K562 (cell line): ENCODE measurements around the gene SULT1C4. TPM values are rescaled to one million over a fixed set of nuclear protein-coding genes. Genes with fewer than 3 reads are reported as not detected.

Source experiments
- ATAC-seq: fragments of 200-7000 bp; cut with Tn5 transposase; 3 replicates; pipeline ENCODE4 v1.9.1; 2020; ENCODE audit warnings: moderate library complexity
- BruUV-seq: library from RNA; stranded (reverse); fragments of 400-500 nt; replicated peaks from 2 replicates; lab custom pipeline; 2021; lab: Mats Ljungman, UMichigan
- CTCF ChIA-PET: fragments of 300-600 bp; formaldehyde crosslinking; extraction: SDS; loops from one replicate; lab custom pipeline; 2021; ENCODE audit warnings: low intra/inter-chr PET ratio; lab: Yijun Ruan, JAX
- POLR2A ChIA-PET: fragments of 300-600, 350-650 bp; sonication (Branson Sonifier 250); formaldehyde crosslinking; extraction: SDS; loops from one replicate; lab custom pipeline; 2021; ENCODE audit warnings: antibody characterized with exemption, inconsistent platforms; lab: Yijun Ruan, JAX
- DNase-seq, 4 experiments: peaks; one replicate each; pipeline versions ENCODE4 v3.0.0 to v3.0.0-alpha.2; 2011 to 2018; ENCODE audit warnings: low spot score in 3 of 4, mixed read lengths in 3 of 4; ENCODE audit errors: extremely low read depth in 1 of 4
- FAIRE-seq: peaks from 2 replicates; lab custom pipeline; 2011; peaks lifted over from hg19 to GRCh38; lab: Jason Lieb, UNC
- H2AFZ ChIP-seq: 2 replicates; pipeline ENCODE4 v1.6.0; 2011; ENCODE audit warnings: low read depth, low read length, control low read depth, inconsistent platforms
- H3K27ac ChIP-seq: fragments of 200-600 bp; 3 replicates; pipeline ENCODE4 v1.8.0; 2011; ENCODE audit warnings: low read depth, mild to moderate bottlenecking, control low read depth, inconsistent platforms, low read length, moderate library complexity, mixed read lengths; ENCODE audit errors: extremely low read depth
- H3K27me3 ChIP-seq, 2 experiments: fragments of 300-600 bp in 1 of 2; 2 replicates in 1 of 2; 3 replicates in 1 of 2; pipeline versions ENCODE4 v1.6.0 to v1.8.0; 2011; ENCODE audit warnings: inconsistent platforms in 2 of 2, low read length in 2 of 2, mild to moderate bottlenecking in 1 of 2, mixed read lengths in 1 of 2, moderate library complexity in 1 of 2; ENCODE audit not compliant: control insufficient read depth in 2 of 2, insufficient read depth in 2 of 2
- H3K36me3 ChIP-seq: fragments of 300-600 bp; 3 replicates; pipeline ENCODE4 v1.8.0; 2011; ENCODE audit warnings: mild to moderate bottlenecking, low read length, inconsistent platforms; ENCODE audit not compliant: control insufficient read depth, insufficient read depth
- H3K4me1 ChIP-seq, 2 experiments: fragments of 200-600 bp in 1 of 2; replicated peaks in 1 of 2; 2 replicates in 1 of 2; 3 replicates in 1 of 2; pipeline versions ENCODE4 v1.5.1 to v1.8.0; 2011; ENCODE audit warnings: inconsistent platforms in 2 of 2, low read length in 2 of 2, mild to moderate bottlenecking in 1 of 2, mixed read lengths in 1 of 2, moderate library complexity in 1 of 2; ENCODE audit not compliant: control insufficient read depth in 2 of 2, insufficient read depth in 2 of 2
- H3K4me2 ChIP-seq: 2 replicates; pipeline ENCODE4 v1.6.1; 2011; ENCODE audit warnings: low read length, control low read depth, inconsistent platforms, mixed read lengths; ENCODE audit not compliant: insufficient read depth
- H3K4me3 ChIP-seq: fragments of 200-600 bp; sonication (generic), shearing (Covaris generic); 2 replicates; pipeline ENCODE4 v1.5.1; 2016; ENCODE audit warnings: control low read depth, inconsistent platforms
- H3K79me2 ChIP-seq: fragments of 200-600 bp; 3 replicates; pipeline ENCODE4 v1.8.0; 2011; ENCODE audit warnings: low read length, inconsistent platforms; ENCODE audit not compliant: control insufficient read depth, insufficient read depth
- H3K9ac ChIP-seq, 2 experiments: 2 replicates each; pipeline versions ENCODE4 v1.6.0 to v1.6.1; 2011; ENCODE audit warnings: low read depth in 2 of 2, low read length in 2 of 2, control low read depth in 1 of 2, inconsistent platforms in 1 of 2, mild to moderate bottlenecking in 1 of 2, mixed read lengths in 1 of 2; ENCODE audit not compliant: insufficient read depth in 1 of 2
- H3K9me1 ChIP-seq: one replicate; pipeline ENCODE4 v1.6.0; 2011; ENCODE audit warnings: inconsistent platforms, mild to moderate bottlenecking, low read length, moderate library complexity; ENCODE audit not compliant: control insufficient read depth, insufficient read depth
- H3K9me3 ChIP-seq: replicated peaks from 2 replicates; pipeline ENCODE4 v1.5.1; 2011; ENCODE audit warnings: low read depth, low read length, inconsistent platforms; ENCODE audit not compliant: control insufficient read depth, insufficient read depth
- H4K20me1 ChIP-seq: replicated peaks from 2 replicates; pipeline ENCODE4 v1.6.1; 2011; ENCODE audit warnings: low read length, inconsistent platforms, mixed read lengths; ENCODE audit not compliant: control insufficient read depth, insufficient read depth
- HEY1 ChIP-seq: fragments of 250-450 bp; sonication (Bioruptor Pico); IDR thresholded peaks from 2 replicates; pipeline ENCODE4 v1.5.0; 2020; ENCODE audit warnings: mild to moderate bottlenecking, moderate library complexity, borderline replicate concordance
- RNF2 ChIP-seq: sonication (generic); IDR thresholded peaks from 2 replicates; pipeline ENCODE4 v1.6.1; 2016
- WGBS: fragments of 100-300 bp; shearing (Covaris generic); methylation state at CpG from one replicate; pipeline ENCODE4 v1.1.6; 2016; ENCODE audit warnings: low coverage, mixed read lengths; ENCODE audit not compliant: insufficient coverage; ENCODE audit errors: missing lambda C conversion rate; 5-methylcytosine and 5-hydroxymethylcytosine counted together
- in situ Hi-C: fragments of 300-500 bp; cut with MboI; formaldehyde crosslinking; loops from 4 replicates; pipeline ENCODE4 v1.15.0; 2018; ENCODE audit warnings: inconsistent platforms, mixed read lengths
- intact Hi-C: fragments of 100-400 bp; cut with micrococcal nuclease; formaldehyde crosslinking; loops from 2 replicates; pipeline ENCODE4 v1.14.2; 2022
- polyA plus RNA-seq, 8 experiments: library from polyadenylated mRNA; depleted of rRNA in 4 of 8; stranded (reverse) in 5 of 8; unstranded in 3 of 8; fragments of >200 nt; fragmentation: Nextera tagmentation in 2 of 8; fragmentation: Illumina TruSeq in 1 of 8; extraction: Ambion mirVana in 2 of 8; extraction: Trizol in 1 of 8; gene quantifications; 2 replicates each; pipeline versions ENCODE4 v1.2.1 to v1.2.3, GENCODE V29; 2011 to 2014; ENCODE audit warnings: inconsistent platforms in 1 of 8, missing spikeins in 1 of 8
- total RNA-seq, 7 experiments: library from RNA; depleted of rRNA in 6 of 7; stranded (reverse); fragments of >200 nt in 6 of 7; fragmentation: Illumina TruSeq in 2 of 7; extraction: Trizol in 2 of 7; gene quantifications; 2 replicates each; pipeline versions ENCODE4 v1.2.1 to v1.2.3, GENCODE V29; 2011 to 2021; ENCODE audit warnings: low replicate concordance in 1 of 7
- TF ChIP-seq, protein P1 (sequence below): fragments of 150-350 bp; IDR thresholded peaks from 2 replicates; pipeline ENCODE4 v1.6.1; 2014; ENCODE audit warnings: low read depth, mild to moderate bottlenecking, low read length, borderline replicate concordance
- TF ChIP-seq, protein P2 (sequence below): sonication (generic); formaldehyde crosslinking; IDR thresholded peaks from 2 replicates; pipeline ENCODE4 v1.8.0; 2023; ENCODE audit warnings: mild to moderate bottlenecking, missing genetic modification reagents
- TF ChIP-seq, protein P3 (sequence below): fragments of 250-450 bp; sonication (Bioruptor Pico); IDR thresholded peaks from 2 replicates; pipeline ENCODE4 v1.5.1; 2021; ENCODE audit warnings: mild to moderate bottlenecking
- TF ChIP-seq, protein P4 (sequence below): fragments of 450-650 bp; IDR thresholded peaks from one replicate; pipeline ENCODE4 v1.6.1; 2018; ENCODE audit warnings: mild to moderate bottlenecking, moderate library complexity; ENCODE audit not compliant: partially characterized antibody
- TF ChIP-seq, protein P5 (sequence below): fragments of 450-650 bp; IDR thresholded peaks from 2 replicates; pipeline ENCODE4 v1.6.1; 2018; ENCODE audit warnings: mild to moderate bottlenecking, low read depth; ENCODE audit not compliant: partially characterized antibody
- TF ChIP-seq, protein P6 (sequence below): fragments of 450-650 bp; IDR thresholded peaks from 2 replicates; pipeline ENCODE4 v1.6.1; 2016; ENCODE audit warnings: mild to moderate bottlenecking

The SULT1C4 gene
- total and polyA plus RNA-seq, 9 of the 15 experiments (the other 6 are each of a cell fraction or from before 2014, with no cell fraction given), result 0.04 to 0.14 (median 0.09) TPM; not detected in 5

DNA sequence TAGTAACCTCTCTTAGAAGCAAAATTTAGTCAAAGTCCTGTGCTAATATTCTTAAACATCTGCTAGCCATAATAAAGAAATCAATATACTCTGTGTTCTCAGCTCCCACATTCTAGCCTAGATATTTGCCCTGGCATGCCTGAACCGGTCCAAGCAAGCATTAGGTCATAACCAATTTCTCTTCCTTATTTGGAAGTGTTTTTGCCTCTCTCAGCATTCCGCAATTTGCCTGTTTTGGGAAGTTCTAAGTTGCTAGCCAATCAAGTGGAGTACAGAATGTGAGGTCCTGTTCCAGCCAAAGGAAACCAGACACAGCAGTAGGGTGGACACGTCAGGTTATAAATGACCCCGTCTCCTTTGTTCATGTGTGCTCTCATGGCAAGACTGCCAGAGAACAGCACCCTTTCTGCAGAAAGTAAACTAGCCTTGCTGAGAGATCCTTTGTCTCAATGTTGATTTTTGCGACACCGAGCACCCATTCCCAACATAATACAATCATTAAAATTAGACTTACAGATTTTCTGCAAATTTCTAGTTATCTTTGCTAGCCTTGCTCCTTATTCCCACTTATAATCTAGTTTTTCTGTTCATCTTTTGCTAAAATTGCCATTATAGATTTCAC, 13.0 kb upstream of the SULT1C4 start:
- no peaks in the 10 kb centered on the region; a peak in 1 of 5 replicates for H3K27me3 ChIP-seq
- 24% methylated on average over 6 of the region's 6 CpGs for WGBS
- FAIRE-seq, result no peak
- DNase-seq, result no peak
- BruUV-seq, result no TSS peak
- ChIA-PET POLR2A (interaction anchor here (0.8 kb wide), 1 partner anchor 18 kb away, joined by 4 read pairs; no protein-coding TSS in a partner anchor), CTCF (no interaction called here)
- peaks cover 2 to 14% of the 10 kb centered on the region in 2 experiments; a peak in 3 of 5 replicates for H3K4me1 ChIP-seq
- H2AFZ ChIP-seq, result no peak overlapping the region
- peaks cover 5% of the 10 kb centered on the region; the same call in 1 of the 2 replicates for H3K9me3 ChIP-seq
- H3K9me1 ChIP-seq, result no peaks in the 10 kb centered on the region
- H3K9ac ChIP-seq, result no peak overlapping the region
- no peak overlapping the region for H3K4me2 ChIP-seq
- no peaks in the 10 kb centered on the region for H3K36me3 ChIP-seq
- H3K4me3 ChIP-seq, result no peak overlapping the region
- intact Hi-C loops (no loop called here), in situ Hi-C loops (no loop called here)
- no peak overlapping the region for H3K27ac ChIP-seq
- H4K20me1 ChIP-seq, result no peaks in the 10 kb centered on the region
- ATAC-seq, result no peak
- no peaks in the 10 kb centered on the region for H3K79me2 ChIP-seq
- TF ChIP-seq, protein P1, sequence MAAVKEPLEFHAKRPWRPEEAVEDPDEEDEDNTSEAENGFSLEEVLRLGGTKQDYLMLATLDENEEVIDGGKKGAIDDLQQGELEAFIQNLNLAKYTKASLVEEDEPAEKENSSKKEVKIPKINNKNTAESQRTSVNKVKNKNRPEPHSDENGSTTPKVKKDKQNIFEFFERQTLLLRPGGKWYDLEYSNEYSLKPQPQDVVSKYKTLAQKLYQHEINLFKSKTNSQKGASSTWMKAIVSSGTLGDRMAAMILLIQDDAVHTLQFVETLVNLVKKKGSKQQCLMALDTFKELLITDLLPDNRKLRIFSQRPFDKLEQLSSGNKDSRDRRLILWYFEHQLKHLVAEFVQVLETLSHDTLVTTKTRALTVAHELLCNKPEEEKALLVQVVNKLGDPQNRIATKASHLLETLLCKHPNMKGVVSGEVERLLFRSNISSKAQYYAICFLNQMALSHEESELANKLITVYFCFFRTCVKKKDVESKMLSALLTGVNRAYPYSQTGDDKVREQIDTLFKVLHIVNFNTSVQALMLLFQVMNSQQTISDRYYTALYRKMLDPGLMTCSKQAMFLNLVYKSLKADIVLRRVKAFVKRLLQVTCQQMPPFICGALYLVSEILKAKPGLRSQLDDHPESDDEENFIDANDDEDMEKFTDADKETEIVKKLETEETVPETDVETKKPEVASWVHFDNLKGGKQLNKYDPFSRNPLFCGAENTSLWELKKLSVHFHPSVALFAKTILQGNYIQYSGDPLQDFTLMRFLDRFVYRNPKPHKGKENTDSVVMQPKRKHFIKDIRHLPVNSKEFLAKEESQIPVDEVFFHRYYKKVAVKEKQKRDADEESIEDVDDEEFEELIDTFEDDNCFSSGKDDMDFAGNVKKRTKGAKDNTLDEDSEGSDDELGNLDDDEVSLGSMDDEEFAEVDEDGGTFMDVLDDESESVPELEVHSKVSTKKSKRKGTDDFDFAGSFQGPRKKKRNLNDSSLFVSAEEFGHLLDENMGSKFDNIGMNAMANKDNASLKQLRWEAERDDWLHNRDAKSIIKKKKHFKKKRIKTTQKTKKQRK, result no peak
- TF ChIP-seq, protein P2, sequence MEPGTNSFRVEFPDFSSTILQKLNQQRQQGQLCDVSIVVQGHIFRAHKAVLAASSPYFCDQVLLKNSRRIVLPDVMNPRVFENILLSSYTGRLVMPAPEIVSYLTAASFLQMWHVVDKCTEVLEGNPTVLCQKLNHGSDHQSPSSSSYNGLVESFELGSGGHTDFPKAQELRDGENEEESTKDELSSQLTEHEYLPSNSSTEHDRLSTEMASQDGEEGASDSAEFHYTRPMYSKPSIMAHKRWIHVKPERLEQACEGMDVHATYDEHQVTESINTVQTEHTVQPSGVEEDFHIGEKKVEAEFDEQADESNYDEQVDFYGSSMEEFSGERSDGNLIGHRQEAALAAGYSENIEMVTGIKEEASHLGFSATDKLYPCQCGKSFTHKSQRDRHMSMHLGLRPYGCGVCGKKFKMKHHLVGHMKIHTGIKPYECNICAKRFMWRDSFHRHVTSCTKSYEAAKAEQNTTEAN (CRISPR knock-in tag), result no peak
- TF ChIP-seq, protein P3, sequence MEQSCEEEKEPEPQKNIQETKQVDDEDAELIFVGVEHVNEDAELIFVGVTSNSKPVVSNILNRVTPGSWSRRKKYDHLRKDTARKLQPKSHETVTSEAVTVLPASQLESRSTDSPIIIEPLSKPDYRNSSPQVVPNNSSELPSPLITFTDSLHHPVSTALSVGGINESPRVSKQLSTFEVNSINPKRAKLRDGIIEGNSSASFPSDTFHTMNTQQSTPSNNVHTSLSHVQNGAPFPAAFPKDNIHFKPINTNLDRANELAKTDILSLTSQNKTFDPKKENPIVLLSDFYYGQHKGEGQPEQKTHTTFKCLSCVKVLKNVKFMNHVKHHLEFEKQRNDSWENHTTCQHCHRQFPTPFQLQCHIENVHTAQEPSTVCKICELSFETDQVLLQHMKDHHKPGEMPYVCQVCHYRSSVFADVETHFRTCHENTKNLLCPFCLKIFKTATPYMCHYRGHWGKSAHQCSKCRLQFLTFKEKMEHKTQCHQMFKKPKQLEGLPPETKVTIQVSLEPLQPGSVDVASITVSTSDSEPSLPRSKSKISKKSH (CRISPR knock-in tag), result no peak
- TF ChIP-seq, protein P4, sequence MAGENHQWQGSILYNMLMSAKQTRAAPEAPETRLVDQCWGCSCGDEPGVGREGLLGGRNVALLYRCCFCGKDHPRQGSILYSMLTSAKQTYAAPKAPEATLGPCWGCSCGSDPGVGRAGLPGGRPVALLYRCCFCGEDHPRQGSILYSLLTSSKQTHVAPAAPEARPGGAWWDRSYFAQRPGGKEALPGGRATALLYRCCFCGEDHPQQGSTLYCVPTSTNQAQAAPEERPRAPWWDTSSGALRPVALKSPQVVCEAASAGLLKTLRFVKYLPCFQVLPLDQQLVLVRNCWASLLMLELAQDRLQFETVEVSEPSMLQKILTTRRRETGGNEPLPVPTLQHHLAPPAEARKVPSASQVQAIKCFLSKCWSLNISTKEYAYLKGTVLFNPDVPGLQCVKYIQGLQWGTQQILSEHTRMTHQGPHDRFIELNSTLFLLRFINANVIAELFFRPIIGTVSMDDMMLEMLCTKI, result no peak
- TF ChIP-seq, protein P5, sequence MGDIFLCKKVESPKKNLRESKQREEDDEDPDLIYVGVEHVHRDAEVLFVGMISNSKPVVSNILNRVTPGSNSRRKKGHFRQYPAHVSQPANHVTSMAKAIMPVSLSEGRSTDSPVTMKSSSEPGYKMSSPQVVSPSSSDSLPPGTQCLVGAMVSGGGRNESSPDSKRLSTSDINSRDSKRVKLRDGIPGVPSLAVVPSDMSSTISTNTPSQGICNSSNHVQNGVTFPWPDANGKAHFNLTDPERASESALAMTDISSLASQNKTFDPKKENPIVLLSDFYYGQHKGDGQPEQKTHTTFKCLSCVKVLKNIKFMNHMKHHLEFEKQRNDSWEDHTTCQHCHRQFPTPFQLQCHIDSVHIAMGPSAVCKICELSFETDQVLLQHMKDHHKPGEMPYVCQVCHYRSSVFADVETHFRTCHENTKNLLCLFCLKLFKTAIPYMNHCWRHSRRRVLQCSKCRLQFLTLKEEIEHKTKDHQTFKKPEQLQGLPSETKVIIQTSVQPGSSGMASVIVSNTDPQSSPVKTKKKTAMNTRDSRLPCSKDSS, result peak; percentile 60
- TF ChIP-seq, protein P6, sequence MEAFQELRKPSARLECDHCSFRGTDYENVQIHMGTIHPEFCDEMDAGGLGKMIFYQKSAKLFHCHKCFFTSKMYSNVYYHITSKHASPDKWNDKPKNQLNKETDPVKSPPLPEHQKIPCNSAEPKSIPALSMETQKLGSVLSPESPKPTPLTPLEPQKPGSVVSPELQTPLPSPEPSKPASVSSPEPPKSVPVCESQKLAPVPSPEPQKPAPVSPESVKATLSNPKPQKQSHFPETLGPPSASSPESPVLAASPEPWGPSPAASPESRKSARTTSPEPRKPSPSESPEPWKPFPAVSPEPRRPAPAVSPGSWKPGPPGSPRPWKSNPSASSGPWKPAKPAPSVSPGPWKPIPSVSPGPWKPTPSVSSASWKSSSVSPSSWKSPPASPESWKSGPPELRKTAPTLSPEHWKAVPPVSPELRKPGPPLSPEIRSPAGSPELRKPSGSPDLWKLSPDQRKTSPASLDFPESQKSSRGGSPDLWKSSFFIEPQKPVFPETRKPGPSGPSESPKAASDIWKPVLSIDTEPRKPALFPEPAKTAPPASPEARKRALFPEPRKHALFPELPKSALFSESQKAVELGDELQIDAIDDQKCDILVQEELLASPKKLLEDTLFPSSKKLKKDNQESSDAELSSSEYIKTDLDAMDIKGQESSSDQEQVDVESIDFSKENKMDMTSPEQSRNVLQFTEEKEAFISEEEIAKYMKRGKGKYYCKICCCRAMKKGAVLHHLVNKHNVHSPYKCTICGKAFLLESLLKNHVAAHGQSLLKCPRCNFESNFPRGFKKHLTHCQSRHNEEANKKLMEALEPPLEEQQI, result no peak
- TF ChIP-seq RNF2 (no peak), HEY1 (CRISPR knock-in tag) (no peak)
